Ramos (cell line): ENCODE data around the gene LOXHD1.

Experiments used
- in situ Hi-C: fragments of 300-500 bp; cut with MboI; formaldehyde crosslinking; loops from one replicate; pipeline ENCODE4 v1.14.3; 2022; ENCODE audit warnings: low sequenced_read_pairs; ENCODE audit not compliant: unreplicated experiment

Gene LOXHD1

DNA sequence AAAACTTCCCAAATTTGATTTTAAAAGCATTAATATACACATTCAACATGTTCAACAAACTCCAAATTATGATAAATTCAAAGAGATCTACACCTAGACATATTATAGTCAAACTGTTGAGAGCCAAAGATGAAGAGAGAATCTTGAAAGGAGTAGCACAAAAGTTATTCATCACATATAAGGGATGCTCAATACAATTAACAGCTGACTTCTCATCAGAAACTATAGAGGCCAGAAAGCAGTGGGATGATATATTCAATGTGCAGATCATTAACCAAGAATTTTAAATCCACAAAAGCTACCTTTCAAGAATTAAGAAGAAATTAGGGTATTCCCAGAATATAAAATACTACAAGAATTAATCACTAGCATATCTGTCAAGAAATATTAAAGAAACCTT is 75.4 kb downstream of the LOXHD1 start:
- in situ Hi-C loops = no loop called here

- in situ Hi-C loops = no loop called here
Observed at GRCh38 chr18:46578987-46579386, 78.0 kb downstream of the LOXHD1 start.

DNA sequence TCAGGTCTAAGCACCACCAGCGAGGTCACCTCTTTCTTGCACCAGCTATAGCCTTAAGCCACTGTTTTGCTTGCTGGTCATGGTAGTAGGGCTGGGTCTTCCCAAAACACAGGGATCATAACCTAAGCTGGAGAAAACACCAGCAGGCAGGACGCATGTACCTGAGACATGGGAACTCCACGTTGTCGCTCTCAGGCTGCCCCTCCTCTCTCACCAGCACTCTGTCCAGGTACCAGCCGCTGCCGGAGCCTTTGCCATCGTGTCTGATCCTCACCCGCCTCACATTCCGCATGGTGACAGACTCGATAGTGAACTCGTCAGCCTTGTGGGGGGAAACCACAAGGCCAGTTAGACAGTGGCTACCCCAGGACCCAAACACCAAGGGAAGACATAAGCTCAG is 79.5 kb downstream of the LOXHD1 start:
- in situ Hi-C loops = no loop called here

DNA sequence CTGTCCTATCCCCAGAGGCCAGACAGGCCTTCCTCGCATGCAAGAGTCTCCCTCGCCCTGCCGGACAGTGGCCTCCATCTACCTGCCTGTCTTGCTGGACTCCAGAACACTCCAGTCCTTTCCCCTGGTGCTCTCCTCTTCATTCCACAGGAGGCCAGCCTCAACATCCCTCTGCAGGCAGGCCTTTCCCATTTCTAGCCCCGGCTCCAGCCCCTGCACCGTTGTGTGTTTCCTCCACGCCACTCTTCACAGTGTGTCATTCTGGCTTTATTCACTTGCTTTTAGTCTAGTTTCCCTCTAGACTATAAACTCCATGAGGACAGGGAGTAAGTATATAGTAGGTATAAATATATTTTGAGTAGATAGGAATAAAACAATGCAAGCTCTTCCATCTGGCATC is 81.2 kb downstream of the LOXHD1 start:
- in situ Hi-C loops = no loop called here

GRCh38 chr18:46574743-46575115 is 82.3 kb downstream of the LOXHD1 start:
- in situ Hi-C loops = no loop called here

- in situ Hi-C loops = no loop called here
Observed at GRCh38 chr18:46574000-46574742, 82.8 kb downstream of the LOXHD1 start.

DNA sequence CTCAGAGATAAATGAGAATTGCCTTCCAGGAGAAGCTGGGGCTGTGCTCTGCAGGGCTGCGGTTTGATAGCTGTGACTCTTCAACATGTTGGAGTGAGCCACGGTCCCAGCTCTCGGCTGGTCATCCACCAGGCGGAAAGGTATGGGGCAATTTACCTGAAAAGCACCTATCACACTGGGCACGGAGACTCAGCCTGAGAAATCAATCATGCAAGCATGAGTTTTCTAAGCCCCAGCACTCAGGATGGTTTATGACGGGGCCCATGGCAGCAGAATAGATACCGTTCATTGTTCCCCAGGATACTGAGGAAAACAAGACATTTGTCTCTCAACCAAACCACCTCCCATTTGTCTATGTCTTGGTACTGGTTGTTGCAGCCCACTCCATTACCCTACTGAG is 83.9 kb downstream of the LOXHD1 start:
- in situ Hi-C loops = no loop called here

DNA sequence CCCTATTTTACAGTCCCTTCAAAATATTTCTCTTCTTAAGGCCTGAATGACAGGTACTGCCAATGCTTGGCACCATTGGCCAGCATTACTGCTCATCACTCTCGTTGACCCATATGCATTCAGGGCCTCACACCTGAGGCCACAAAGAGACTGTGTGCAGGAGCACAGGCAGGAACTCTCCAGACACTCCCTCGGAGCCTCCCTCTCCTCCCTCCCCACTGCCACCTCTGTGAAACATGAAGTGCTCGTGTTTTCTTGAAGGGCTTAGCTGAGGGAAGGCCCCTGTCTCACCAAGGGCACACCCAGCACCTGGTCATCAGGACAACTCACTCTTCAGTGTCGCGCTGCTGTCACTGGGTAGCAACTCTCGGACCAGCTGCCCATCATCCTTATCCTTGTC is 85.3 kb downstream of the LOXHD1 start:
- in situ Hi-C loops = no loop called here

DNA sequence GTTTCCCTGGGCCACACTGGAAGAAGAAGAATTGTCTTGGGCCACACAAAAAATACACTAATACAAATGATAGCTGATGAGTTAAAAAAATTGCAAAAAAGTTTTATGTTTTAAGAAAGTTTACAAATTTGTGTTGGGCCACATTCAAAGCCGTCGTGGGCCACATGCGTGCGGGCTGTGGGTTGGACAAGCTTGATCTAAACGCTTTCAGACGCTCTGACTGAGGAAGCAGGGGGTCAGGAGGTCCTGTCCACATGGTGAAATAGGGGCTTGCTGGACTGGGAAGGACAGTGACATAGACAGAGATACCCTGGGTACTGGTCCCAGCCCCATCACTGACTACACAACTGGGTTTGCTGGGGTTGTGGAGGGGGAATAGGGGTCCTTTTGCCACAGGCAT is 86.4 kb downstream of the LOXHD1 start:
- in situ Hi-C loops = no loop called here

- in situ Hi-C loops = no loop called here
Observed at GRCh38 chr18:46570134-46570533, 86.9 kb downstream of the LOXHD1 start.

- in situ Hi-C loops = no loop called here
Observed at GRCh38 chr18:46569211-46569610, 87.8 kb downstream of the LOXHD1 start.

DNA sequence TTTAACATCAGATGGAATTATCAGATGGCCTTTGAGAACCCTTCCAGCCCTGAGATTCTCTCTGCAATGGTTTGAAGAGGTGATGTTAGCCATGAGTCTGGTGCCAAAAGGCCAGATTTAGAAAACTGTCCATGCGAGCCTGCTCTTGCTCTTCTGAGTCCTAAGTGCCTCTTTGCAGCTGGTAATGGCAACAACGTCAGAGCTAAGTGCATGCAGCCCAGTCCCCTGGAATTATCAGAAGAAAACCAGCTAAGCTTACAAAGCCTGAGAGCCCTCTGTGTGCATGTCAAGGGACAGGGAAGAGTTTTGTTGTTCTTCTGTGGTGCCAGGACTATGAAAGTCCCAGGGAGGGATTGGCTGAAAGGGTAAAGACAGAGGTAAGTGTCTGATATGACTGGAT is 89.8 kb downstream of the LOXHD1 start:
- in situ Hi-C loops = no loop called here

DNA sequence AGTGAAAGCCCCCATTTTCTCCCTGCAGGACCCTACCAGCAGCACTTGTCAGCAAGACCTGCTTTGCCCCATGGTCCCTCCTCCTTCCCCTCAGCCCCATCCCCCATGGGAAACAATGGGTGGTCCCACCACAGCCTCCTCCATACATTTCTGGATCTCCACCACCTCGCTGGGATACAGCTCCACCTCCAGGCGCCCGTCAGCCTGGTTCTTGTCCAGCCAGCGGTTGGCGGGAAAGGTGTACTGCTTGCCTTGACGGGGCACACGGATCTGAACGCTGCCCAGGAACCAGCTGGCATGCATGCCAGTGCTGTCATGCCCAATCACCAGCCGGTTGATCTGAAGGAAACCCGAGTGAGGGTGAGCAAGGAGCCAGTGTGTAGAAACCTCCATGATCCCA is 90.9 kb downstream of the LOXHD1 start:
- in situ Hi-C loops = no loop called here

- in situ Hi-C loops = no loop called here
Observed at GRCh38 chr18:46565256-46565655, 91.8 kb downstream of the LOXHD1 start.

DNA sequence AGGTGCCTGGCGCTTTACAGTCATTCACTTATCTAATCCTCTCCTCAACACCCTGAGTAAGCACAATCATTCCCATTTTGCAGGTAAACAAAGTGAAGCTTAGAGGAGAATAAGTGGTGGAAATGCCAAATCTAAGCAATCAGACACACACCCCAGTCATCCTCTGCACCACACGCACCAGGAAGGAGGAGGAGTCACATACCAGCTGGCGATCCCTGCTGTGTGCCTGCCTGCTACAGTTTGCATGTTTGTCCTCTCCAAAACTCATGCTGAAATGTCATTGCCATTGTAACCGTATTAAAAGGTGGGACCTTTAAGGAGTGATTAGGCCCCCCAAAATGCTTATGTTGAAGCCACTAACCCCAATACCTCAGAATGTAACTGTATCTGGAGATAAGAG is 93.7 kb downstream of the LOXHD1 start:
- in situ Hi-C loops = no loop called here

- in situ Hi-C loops = no loop called here
Observed at GRCh38 chr18:46562674-46563192, 94.3 kb downstream of the LOXHD1 start.

DNA sequence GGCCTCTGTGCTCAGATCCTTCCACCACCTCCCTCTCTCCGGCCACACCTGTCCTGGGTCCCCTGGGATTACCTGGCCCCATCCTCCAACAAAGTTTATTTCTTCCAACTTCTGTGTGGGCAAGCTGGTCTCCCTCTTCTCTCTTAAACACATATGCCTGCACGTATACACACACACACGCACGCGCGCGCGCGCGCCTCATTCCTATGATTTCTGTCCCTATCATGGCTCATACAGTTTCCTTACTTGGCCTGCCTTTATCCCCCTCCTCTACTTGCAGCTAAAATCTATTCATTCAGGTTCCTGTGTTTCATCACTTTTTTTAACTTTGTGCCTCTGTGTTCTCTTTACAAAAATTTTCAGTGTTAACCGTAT is 96.4 kb downstream of the LOXHD1 start:
- in situ Hi-C loops = no loop called here

GRCh38 chr18:46559946-46560670 is 96.9 kb downstream of the LOXHD1 start:
- in situ Hi-C loops = no loop called here

DNA sequence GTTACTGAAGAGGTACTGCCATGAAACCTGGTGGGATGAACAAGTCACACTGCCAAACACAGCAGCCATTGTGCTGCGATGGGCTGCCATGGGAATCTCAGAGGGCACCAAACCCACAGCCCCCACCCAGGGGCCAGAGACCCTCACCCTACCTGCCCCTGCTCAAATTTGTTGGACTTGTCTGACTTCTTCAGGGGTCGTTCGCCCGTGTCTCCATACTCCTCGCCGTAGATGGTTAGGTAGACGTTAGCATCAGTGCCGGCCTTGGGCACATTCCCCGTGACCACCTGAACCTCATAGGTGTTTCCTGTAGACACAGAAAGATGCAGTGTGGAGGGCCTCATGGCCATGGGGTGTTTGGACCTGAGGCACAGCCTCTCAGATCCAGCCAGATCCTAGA is 97.7 kb downstream of the LOXHD1 start:
- in situ Hi-C loops = no loop called here

DNA sequence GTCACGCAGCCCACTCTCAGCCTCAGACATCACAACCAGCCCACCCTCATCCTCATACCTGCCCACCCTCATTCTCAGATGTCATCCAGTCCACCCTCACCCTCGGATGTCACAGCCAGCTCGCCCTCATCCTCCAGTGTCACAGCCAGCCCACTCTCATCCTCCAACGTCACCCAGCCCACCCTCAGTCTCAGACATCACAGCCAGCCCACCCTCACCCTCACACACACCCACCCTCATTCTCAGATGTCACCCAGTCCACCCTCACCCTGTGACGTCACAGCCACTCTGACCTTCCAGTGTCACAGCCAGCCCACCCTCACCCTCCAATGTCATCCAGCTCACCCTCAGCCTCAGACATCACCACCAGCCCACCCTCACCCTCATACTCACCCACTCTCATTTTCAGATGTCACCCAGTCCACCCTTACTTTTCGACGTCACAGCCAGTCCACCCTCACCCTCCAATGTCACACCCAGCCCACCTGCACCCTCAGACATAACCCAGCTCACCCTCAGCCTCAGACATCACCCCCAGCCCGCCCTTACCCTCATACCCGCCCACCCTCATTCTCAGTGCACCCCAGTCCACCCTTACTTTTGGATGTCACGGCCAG is 100.3 kb downstream of the LOXHD1 start:
- in situ Hi-C loops = no loop called here

- in situ Hi-C loops = no loop called here
Observed at GRCh38 chr18:46555724-46556123, 101.3 kb downstream of the LOXHD1 start.
